ENCODE data around the gene ADCYAP1R1.

GRCh38 chr7:31061185-31061584 is 9.1 kb downstream of the ADCYAP1R1 start:
- no peak for TF ChIP-seq CTCF (IDR thresholded peaks at IDR 0.05)
- TF ChIP-seq POLR2AphosphoS5 (IDR thresholded peaks at IDR 0.05): no peak
- no peak for TF ChIP-seq POLR2A (IDR thresholded peaks at IDR 0.05)
- TF ChIP-seq EP300 (IDR thresholded peaks at IDR 0.05): no peak

Data from gastroesophageal sphincter (tissue), 3 donors.